A375 (cell line): ENCODE data around the gene CUL3. TPM values are rescaled to one million over a fixed set of nuclear protein-coding genes. Genes with fewer than 3 reads are reported as not detected.

Experiments used
- total RNA-seq: library from RNA; depleted of rRNA; stranded (reverse); fragments of >200 nt; shearing (Covaris generic); gene quantifications from 2 replicates; pipeline ENCODE4 v1.2.3, GENCODE V29; 2014; rRNA removed

CUL3 gene
- total RNA-seq, result 28.8 and 38.7 TPM in 2 replicates

DNA sequence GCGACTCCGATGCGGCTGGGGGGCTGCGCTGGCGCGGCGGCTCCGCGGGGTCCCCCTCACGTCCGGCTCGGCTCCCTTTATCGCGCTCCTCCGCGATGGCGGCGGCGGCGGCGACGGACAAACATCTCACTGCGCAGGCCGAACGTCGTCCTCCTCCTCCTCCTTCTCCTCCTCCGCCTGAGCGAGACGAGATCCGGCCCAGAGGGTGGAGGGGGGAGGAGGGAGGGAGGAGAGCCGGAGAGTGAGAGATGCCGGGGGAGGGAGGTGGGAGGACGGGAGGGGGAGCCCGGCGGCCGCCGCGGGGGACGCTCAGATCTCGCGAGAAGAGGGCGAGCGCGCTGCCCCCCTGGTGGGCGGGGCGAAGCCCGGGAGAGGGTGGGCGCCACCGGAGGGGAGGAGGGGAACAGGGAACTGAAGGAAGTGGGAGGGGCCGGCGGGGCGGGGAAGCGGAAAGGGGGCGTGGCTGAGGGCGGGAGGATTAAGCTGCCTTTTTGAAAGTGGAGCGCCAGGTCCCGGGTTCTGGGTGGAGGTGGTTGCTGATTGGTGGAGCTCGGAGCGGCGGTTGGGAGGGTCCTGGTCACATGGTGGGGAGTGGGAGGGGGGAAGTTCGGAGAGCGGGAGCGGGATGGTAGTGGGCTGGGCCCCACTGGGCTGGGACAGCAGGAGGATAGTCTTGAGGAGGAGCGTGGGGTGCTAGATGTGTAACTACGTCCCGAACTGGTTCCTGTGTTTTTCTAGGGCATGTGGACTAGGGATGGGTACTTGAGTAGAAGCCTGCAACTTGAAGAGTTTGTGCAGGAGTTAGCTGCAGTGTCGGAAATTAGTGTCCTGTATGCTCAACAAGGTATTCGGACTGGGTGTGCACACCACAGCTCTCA lies at the start of gene CUL3:
Gene CUL3, minus strand, starts transcription at position 153 of the 878 bp plus-strand sequence. CDS start 354 bp downstream, outside the sequence.

Other genes starting within 250 kb of the CUL3 start
- gene FAM124B, start 183.3 kb downstream of the CUL3 start, total RNA-seq, result not detected in 2 replicates
- gene CCDC195, start 131.0 kb upstream of the CUL3 start, total RNA-seq, result not detected in 2 replicates